T-helper 1 cell treated with Interleukin-12 subunit alpha and Interleukin-12 subunit beta and Interleukin-4 antibody, amounts not matched to agents 30 ng/mL and 1 ng/mL, for 36 hours (primary cell): ENCODE data around the gene CD81. TPM values are rescaled to one million over a fixed set of nuclear protein-coding genes. Genes with fewer than 3 reads are reported as not detected.

Source experiments
- intact Hi-C: fragments of 100-400 bp; cut with micrococcal nuclease; formaldehyde crosslinking; loops from one replicate; pipeline ENCODE4 v1.15.1; 2024
- total RNA-seq: library from RNA; stranded (reverse); gene quantifications from 2 replicates; pipeline ENCODE4 v1.2.3, GENCODE V29; 2022

The CD81 gene
- total RNA-seq, 1 donor from 2014 or later = 189 TPM

- intact Hi-C loops = loop anchor here (1.0 kb wide), 4 partner anchors 20 to 254 kb away; partner anchors contain the start of gene TSSC4
These were observed 42.8 kb downstream of the CD81 start for GRCh38 chr11:2419638-2420501.

GRCh38 chr11:2420502-2421225, 43.6 kb downstream of the CD81 start:
- intact Hi-C loops = loop anchor here (1.0 kb wide), 2 partner anchors 115 to 254 kb away; no protein-coding TSS in a partner anchor

DNA sequence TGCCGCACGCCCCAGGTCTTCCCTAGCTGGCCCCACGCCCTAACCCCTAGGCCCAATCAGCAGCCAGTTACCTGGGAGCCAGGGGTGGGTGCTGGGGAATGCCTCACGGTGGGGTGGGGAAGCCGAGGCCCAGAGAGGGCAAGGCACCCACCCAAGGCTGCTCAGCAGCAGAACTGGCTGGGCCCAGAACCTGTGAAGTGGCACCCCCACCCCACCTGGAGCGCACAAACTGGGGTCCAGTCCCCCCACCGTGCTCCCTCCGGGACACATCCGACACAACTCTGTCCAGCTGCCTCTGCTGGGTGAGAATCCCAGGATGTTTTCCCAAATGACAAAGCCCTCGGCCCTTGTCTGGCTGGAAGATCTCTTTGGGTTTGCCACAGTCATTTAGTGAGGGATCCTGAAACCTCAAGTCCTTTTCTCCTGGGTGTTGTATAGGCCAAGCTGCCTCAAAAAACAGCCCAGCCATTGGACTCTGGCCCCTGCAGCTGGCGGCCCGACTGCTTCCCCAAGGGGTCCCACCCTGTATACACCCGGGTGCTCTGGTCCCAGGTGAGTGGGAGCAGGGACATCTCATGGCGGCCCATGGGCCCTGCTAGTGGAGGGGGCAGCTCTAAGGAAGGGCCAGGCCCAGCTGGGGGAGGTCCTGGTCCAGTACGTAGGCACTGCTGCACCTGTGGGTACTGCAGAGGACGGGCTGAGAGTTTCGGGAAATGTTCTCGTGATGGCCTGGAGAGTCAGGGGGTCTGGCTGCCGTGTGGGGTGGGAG, 44.3 kb downstream of the CD81 start:
- intact Hi-C loops = no loop called here

- intact Hi-C loops = no loop called here
These were observed 44.9 kb downstream of the CD81 start for GRCh38 chr11:2421996-2422395.

GRCh38 chr11:2422461-2423156, 45.5 kb downstream of the CD81 start:
- intact Hi-C loops = no loop called here

DNA sequence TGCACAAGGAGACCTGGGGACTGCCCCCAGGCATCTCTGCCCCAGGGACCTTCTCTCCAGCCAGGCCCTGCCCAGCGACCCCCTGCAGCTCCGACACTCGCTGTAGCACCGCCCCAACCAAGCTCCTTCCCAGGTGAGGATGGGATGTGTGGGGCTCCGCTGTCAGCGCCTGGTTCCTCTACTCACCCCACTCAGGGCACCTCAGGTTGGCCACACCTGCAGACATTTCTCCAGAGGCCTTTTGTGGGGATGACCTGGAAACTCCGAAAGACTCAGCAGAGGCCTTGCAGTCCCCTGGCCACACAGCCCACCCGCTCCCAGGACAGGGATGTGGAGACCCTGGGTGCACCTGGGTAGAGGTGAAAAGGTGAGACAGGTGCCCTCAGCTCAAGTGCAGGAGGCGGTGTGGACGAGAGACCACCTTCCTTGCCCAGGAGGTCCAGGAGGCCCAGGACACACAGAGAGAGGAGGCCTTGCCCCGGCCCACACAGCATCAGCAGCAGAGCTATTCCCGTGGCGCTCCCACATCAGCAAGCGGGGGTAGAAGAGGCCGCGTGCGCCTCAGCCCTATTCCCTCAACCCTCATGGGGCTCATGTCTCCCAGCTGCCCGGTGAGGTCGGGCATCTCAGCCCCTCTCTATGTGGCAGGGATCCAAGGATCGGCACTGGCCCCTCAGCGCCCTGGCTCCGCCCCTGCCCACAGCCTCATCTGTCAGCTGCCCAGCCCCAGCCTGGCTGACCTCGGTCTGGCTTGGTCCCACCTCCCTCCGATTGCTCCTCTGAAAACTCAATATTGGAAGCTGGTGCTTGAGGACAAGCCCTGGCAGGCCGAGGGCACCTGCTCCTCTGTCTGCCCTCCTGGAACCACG, 46.3 kb downstream of the CD81 start:
- intact Hi-C loops = no loop called here

DNA sequence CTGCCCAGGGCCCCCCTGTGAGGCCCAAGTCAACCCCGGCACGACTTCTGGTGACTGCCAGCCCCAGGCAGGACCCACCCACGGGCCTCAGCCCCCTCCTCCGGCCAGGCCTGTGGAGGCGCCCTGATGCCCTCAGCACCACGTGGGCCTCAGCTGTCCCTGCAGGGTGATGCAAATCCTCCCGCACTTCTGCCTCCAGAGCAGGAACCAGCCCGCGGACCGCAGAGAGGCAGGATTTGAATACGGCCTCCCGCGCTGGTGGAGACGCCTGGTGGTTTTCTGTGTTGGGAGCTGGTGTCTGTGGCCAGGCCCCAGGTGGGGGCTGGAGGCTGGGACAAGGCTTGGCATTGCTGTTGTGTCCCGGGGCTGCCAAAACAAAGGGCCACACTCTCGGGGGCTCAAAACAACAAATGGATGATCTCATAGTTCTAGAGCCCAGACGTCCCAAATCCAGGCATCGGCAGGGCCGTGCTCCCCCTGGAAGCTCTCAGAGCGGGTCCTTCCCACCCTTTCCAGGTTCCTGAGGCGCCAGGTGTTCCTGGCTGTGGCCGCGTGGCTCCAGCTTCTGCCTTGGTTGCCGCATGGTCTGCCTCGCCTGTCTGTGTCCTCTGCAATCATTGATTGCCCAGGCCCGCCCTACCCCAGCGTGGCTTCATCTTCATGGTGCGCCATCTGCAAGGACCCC, 47.8 kb downstream of the CD81 start:
- intact Hi-C loops = no loop called here

- intact Hi-C loops = no loop called here
These were observed 48.4 kb downstream of the CD81 start for GRCh38 chr11:2425506-2425905.

GRCh38 chr11:2426221-2426620, 49.1 kb downstream of the CD81 start:
- intact Hi-C loops = no loop called here

GRCh38 chr11:2426826-2427521, 49.9 kb downstream of the CD81 start:
- intact Hi-C loops = no loop called here

- intact Hi-C loops = loop anchor here (1.0 kb wide), 3 partner anchors 460 to 663 kb away; no protein-coding TSS in a partner anchor
These were observed 50.7 kb downstream of the CD81 start for GRCh38 chr11:2427721-2428321.

- intact Hi-C loops = loop anchor here (1.0 kb wide), 3 partner anchors 460 to 663 kb away; no protein-coding TSS in a partner anchor
These were observed 51.2 kb downstream of the CD81 start for GRCh38 chr11:2428322-2428795.

DNA sequence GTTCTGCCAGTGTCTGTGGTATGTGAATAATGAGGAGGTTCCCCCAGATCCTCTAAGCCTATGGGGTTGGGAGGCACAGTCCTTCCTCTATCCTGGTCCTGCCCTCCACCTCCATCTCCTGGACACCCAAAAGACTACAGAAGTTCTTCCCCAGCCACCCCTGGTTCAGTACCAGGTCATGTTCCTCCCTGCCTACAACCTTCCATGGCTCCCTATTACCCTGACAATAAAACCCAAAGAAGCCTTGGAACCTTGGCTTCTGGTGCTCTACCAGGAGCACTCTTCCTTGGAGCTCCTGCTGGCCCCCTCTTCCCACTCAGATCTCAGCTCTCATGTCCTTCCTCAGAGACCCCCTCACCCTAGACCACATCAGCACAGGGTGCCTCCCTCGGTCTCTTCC, 54.3 kb downstream of the CD81 start:
- intact Hi-C loops = no loop called here

GRCh38 chr11:2432171-2432621, 55.1 kb downstream of the CD81 start:
- intact Hi-C loops = no loop called here

DNA sequence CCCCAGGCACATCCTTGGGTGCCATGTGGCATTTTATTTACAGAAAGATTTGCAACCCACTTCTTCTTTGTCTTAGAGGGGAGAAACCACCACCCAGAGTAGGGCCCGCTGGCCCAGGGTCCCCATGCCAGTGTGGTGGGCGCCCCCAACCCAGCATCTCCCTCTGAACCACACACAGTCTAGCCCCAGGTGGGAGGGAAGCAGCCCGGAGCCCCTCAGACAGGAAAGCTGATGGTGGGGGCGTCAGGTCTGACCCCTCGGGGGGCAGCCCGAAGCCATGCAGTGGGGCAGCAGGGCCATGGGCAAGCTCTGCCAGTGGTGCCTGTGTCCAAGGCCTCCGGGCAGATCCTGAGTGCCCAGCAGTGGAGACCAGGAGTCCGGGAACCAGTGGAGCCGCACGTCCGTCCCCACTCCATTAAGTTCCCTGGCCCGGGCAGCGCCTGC, 55.5 kb downstream of the CD81 start:
- intact Hi-C loops = no loop called here

GRCh38 chr11:2433106-2433925, 56.2 kb downstream of the CD81 start:
- intact Hi-C loops = no loop called here

GRCh38 chr11:2434008-2434407, 56.9 kb downstream of the CD81 start:
- intact Hi-C loops = no loop called here
